PFSK-1 (cell line): Measurements from ENCODE around the gene RPS8.

Experiments used
- FOXP2 ChIP-seq: optimal IDR thresholded peaks from 2 replicates; pipeline ENCODE3; 2011; ENCODE audit warnings: borderline replicate concordance, control low read depth, inconsistent platforms; ENCODE audit not compliant: insufficient read depth; ENCODE audit errors: extremely low read length, extremely low read depth
- POLR2AphosphoS5 ChIP-seq: IDR thresholded peaks from 2 replicates; pipeline ENCODE4 v1.6.1; 2012; ENCODE audit warnings: low read depth, mild to moderate bottlenecking, control low read depth, low read length, moderate library complexity
- SIN3A ChIP-seq: IDR thresholded peaks from 2 replicates; pipeline ENCODE4 v1.6.1; 2012; ENCODE audit warnings: mild to moderate bottlenecking, low read length, moderate library complexity, borderline replicate concordance; ENCODE audit not compliant: insufficient read depth
- TAF1 ChIP-seq: IDR thresholded peaks from 2 replicates; pipeline ENCODE4 v1.6.1; 2012; ENCODE audit warnings: low read length, control low read depth, borderline replicate concordance; ENCODE audit not compliant: insufficient read depth
- TF ChIP-seq, protein P1 (sequence below), 2 experiments: IDR thresholded peaks; 2 replicates each; pipeline versions ENCODE4 v1.6.1 to v1.8.0; 2011 to 2012; ENCODE audit warnings: low read depth in 2 of 2, low read length in 2 of 2, control low read depth in 1 of 2, inconsistent platforms in 1 of 2, mild to moderate bottlenecking in 1 of 2, moderate library complexity in 1 of 2; ENCODE audit not compliant: insufficient read depth in 1 of 2

RPS8 gene

DNA sequence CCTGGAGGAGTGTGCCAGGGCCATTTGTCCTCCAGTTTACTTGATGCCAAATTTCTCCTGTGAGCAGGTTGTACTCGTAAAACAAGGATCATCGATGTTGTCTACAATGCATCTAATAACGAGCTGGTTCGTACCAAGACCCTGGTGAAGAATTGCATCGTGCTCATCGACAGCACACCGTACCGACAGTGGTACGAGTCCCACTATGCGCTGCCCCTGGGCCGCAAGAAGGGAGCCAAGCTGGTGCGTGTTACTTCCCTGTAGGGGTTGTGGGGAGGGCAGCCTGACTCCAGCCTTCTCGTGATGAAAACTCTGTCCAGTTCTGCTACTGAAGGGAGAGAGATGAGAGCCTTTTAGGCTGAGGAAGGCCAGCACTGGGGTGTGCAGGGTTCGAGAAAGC lies 2.2 kb downstream of the RPS8 start:
- no peak for TF ChIP-seq TAF1
- TF ChIP-seq, protein P1, sequence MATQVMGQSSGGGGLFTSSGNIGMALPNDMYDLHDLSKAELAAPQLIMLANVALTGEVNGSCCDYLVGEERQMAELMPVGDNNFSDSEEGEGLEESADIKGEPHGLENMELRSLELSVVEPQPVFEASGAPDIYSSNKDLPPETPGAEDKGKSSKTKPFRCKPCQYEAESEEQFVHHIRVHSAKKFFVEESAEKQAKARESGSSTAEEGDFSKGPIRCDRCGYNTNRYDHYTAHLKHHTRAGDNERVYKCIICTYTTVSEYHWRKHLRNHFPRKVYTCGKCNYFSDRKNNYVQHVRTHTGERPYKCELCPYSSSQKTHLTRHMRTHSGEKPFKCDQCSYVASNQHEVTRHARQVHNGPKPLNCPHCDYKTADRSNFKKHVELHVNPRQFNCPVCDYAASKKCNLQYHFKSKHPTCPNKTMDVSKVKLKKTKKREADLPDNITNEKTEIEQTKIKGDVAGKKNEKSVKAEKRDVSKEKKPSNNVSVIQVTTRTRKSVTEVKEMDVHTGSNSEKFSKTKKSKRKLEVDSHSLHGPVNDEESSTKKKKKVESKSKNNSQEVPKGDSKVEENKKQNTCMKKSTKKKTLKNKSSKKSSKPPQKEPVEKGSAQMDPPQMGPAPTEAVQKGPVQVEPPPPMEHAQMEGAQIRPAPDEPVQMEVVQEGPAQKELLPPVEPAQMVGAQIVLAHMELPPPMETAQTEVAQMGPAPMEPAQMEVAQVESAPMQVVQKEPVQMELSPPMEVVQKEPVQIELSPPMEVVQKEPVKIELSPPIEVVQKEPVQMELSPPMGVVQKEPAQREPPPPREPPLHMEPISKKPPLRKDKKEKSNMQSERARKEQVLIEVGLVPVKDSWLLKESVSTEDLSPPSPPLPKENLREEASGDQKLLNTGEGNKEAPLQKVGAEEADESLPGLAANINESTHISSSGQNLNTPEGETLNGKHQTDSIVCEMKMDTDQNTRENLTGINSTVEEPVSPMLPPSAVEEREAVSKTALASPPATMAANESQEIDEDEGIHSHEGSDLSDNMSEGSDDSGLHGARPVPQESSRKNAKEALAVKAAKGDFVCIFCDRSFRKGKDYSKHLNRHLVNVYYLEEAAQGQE (IDR thresholded peaks at IDR 0.05; ENCODE audit: insufficient read depth in 1 of 2, low read depth in 2 of 2, low read length in 2 of 2): no peak
- no peak for TF ChIP-seq FOXP2
- TF ChIP-seq SIN3A: no peak
- TF ChIP-seq POLR2AphosphoS5: no peak

DNA sequence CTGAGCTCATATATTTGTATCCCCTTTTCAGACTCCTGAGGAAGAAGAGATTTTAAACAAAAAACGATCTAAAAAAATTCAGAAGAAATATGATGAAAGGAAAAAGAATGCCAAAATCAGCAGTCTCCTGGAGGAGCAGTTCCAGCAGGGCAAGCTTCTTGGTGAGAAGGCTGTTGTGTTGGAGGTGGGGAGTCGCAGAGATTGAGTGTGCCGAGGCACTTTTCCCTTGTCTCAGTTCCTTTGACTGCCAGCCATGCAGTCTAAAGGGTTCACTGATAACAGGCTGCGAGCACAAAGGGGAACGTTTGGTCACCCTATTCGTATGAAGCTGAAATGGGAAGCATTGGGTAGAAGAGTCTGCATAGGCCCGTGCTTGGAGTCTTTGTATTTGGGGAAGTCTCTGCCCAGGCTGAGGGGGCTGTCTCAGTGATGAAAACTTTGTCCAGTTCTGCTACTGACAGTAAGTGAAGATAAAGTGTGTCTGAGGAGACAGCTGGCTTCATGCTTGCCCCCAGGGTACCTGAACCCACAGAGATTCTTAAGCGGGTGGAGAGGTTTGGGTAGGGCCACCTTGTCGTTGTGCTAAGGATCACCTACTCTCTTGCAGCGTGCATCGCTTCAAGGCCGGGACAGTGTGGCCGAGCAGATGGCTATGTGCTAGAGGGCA lies 2.8 kb downstream of the RPS8 start:
- no peak for TF ChIP-seq FOXP2
- TF ChIP-seq SIN3A: no peak
- TF ChIP-seq, protein P1 (IDR thresholded peaks at IDR 0.05; ENCODE audit: insufficient read depth in 1 of 2, low read depth in 2 of 2, low read length in 2 of 2): no peak
- no peak for TF ChIP-seq TAF1
- TF ChIP-seq POLR2AphosphoS5: no peak

DNA sequence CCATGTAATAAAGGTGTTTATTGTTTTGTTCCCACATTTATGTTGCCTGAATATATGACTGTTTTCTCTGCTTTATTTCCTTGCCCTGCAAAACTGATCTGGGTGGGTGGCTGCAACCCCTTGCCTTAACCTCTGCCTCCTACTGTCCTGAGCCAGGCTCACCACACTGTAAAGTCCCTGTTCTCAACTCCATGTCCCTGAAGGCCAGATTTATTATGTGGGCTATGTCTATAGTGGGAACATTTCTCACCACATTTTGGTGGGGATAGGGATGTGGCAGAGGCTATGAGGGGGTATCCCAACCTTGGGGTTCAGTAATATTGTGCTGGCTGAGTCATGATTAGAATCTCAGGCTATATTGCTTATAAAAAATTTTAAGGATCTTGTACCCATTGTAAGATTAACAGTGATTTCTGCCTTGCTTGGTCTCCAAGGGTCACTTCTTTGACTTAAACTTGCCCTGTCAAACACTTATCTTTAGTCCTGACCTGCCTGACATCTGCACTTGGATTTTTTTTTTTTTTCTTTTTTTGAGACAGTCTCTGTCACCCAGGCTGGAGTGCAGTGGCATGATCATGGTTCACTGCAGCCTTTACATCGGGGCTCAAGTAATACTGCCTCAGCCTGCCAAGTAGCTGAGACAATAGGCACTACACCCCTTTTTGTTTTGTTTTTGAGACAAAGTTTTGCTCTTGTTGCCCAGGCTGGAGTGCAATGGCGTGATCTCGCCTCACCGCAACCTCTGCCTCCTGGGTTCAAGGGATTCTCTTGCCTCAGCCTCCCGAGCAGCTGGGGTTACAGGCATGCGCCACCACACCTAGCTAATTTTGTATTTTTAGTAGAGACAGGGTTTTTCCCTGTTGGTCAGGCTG lies 3.6 kb downstream of the RPS8 start:
- no peak for TF ChIP-seq SIN3A
- TF ChIP-seq POLR2AphosphoS5: peak; percentile 65

DNA sequence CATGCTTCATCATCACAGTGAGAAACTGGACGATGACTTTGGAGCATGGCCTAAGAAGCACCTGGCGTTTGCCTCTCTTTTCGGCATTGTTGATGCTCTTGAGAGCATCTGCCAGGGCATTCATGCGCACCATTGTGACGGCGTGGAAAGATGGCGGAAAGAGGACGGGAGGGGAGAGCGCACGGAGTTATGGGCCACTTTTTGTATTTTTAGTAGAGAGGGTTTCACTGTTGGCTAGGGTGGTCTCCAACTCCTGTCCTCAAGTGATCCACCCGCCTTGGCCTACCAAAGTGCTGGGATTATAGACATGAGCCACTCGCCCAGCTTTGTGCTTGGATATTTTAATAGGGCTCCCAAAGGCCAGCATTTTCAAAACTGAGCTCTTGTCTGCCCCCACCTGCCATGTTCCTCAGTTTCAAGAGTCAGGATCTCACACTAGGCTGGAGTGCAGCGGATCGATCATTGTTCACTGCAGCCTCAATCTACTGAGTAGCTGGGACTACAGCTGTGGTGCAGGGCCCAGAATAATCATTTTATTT lies 5.3 kb downstream of the RPS8 start:
- TF ChIP-seq POLR2AphosphoS5 (peak; percentile 62; the same call in 1 of the 2 replicates), SIN3A (no peak)

DNA sequence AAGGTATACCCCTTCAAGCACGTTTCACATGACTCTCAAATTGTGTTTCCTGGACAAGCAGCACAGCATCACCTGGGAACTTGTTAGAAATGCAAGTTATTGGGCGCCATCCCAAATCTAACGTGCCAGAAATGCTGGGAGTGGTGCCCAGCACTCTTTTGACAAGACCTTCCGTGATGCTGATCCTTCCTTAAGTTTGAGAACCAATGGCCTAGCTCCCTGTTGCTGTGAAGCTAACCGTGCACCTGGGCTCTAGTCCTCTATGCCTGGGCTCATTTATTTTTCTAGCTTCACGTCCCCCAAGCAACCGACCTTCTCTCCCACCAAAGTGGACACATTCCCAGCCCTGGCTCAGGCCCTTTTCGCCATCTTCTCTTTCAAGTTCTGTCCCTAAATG lies 8.4 kb downstream of the RPS8 start:
- TF ChIP-seq TAF1 (no peak), FOXP2 (no peak), POLR2AphosphoS5 (no peak), SIN3A (no peak)
- TF ChIP-seq, protein P1 (IDR thresholded peaks at IDR 0.05; ENCODE audit: insufficient read depth in 1 of 2, low read depth in 2 of 2, low read length in 2 of 2): no peak

DNA sequence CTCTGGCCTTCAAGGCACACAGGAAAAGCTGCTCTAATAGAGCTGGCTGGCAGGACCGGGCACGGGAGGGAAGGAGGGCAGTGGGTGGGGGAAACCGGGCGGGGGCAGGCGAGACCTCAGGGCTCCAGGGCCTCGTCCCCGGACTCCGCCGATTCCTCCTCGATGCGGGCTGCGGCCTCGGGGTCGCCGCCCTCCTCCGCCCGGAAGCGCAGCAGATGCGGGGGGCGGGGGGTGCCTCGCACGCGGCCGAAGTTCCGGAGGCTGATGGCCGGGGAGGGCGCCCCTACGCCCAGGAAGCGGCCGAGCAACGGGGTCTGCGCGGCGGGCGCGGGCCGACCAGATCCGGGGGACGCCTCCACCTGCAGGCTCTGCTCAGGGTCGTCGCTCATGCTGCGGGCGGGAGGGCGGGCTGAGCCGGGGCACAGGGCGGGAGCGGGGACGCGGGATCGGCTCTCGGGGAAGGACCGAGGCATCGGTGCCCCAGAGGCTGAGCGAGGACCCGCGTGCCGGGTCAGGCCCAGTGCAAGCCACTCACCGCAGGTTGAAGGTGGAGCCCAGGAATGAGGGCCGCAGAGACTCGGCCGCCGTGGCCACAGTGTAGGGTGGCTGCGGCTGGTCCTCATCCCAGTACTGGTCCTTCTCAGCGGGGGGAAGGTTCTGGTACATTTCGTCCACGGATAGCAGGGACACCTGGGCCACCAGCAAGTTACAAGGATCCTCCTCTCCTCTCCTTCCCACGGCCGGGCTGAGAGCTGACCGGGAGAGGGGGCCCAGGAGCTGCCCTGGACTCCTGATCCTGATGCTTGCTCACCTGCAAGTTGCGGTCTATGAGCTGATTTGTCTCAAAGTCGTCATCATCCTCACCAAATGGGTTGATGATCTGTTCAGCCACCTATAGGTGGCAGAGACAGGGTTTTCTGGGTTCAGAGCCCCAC lies 9.0 kb downstream of the RPS8 start:
- TF ChIP-seq FOXP2 (no peak), TAF1 (no peak), SIN3A (no peak), POLR2AphosphoS5 (no peak)
- TF ChIP-seq, protein P1 (IDR thresholded peaks at IDR 0.05; ENCODE audit: insufficient read depth in 1 of 2, low read depth in 2 of 2, low read length in 2 of 2): no peak
